ELR (cell line): ENCODE results near the gene CHST6.
"Not testable (repeated sequence)": the region's sequence is repeated elsewhere in the genome, so short reads cannot be mapped to it uniquely, and the experiment has no call there.

Experiments used
- DNase-seq: peaks from one replicate; pipeline ENCODE4 v3.0.0-alpha.2; 2015; ENCODE audit warnings: low read depth

CHST6 gene

DNA sequence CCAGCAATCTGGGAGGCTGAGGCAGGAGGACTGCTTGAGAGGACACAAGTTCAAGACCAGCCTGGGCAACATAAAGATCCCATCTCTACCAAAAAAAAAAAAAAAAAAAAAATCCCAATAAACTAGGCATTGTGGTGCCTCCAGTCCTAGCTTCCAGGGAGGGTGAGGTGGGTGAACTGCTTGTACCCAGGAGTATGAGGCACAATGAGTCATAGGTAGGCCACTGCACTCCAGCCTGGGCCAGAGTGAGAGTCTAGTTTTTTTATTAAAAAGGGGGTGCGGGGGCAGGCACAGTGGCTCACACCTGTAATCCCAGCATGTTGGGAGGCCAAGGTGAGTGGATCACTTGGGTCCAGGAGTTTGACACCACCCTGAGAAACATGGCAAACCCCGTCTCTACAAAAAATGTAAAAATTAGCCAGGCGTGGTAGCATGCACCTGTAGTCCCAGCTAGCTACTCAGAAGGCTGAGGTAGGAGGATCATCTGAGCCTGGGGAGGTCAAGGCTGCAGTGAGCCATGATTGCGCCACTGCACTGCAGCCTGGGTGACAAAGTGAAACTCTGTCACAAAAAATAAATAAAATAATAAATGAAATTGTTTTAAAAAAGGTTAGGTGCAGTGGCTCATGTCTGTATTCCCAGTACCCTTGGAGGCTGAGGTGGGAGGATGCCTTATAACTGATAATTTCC lies 7.8 kb upstream of the CHST6 start:
- peak; percentile 33 for DNase-seq

DNA sequence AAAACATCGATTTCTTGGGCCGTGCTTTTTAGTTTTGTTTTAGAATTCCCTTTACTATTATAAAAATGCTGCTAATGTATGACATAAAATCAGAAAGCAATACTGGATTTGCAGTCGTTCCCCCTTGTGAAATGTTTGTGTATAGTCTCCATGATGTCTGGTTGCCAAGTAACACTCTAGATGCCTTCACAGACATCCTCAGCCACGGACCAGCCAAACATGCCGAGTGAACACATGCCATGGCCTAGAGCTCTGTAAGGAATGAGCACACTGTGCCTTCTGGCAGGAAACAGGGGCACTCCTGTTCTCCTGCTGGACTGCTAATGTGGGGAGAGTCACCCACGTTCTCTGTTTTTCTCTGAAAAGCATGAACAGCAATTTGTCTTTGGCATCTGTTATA lies 6.6 kb upstream of the CHST6 start:
- not testable (repeated sequence) for DNase-seq

DNA sequence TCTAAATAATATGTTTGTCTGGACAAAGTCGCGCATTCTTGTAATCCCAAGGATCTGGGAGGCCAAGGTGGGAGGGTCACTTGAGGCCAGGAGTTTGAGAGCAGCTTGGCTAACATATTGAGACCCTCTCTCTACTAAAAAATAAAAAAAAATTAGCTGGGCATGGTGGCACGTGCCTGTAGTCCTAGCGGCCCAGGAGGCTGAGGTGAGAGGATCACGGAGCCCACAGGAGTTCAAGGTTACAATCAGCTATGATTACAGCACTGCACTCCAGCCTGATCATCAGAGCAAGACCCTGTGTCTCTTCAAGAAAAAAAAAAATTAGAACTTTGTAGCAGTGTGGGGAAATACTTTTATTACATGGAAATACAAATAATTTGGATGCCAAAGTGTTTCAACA lies 6.1 kb upstream of the CHST6 start:
- DNase-seq = no peak

DNA sequence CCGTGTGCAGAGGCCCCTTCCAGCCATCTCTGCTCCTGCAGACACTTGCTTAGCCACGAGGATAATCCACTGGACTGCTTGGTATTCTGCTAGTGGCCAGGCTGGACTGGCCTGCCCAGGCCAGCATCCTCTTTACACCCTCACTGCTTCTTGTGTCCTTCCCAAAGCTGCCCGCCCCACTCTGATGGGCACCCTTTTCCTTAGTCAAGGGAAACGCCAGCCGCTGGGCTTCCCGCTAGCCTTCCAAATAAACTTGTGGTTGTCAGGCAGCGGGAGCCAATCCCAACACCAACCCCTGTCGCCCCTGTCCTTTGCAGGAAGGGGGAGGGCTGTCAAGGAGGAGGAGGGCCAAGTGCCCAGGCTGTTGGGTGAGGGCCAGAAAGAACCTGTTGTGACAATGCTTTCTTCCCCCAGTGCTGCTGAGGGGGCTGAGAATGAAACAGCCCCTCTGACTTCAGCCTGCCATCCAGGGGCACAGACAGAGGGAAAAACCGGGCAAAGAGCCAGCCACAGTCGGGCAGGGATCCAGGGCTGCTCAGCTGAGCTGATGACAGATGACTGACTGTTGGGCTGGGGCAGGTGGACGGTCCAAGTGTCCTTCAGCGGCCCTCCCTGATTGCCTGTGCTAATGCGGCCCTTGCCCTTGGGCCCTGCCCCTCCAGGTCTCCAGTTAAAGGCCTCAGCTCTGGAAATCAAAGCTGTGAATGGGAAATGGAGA lies 3.5 kb upstream of the CHST6 start:
- not testable (repeated sequence) for DNase-seq

DNA sequence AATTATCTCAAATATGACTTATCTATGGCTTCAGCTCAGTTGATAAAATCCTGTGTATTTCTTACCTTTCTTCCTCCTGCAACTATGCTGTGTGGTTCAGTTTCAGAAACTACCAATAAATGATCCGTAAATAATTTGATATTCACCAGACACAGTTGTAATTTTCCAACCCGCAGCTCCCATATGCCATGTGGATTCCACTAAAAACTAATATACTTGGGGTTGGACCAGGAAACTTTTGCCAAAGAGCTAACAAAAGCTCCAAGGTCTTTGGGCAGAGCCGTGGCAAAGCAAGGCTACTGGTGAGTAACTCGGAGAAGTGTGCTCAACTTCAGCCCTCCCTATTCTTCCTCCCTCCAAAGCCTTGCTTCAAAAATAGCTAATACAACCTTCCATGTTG lies 2.3 kb upstream of the CHST6 start:
- no peak for DNase-seq

DNA sequence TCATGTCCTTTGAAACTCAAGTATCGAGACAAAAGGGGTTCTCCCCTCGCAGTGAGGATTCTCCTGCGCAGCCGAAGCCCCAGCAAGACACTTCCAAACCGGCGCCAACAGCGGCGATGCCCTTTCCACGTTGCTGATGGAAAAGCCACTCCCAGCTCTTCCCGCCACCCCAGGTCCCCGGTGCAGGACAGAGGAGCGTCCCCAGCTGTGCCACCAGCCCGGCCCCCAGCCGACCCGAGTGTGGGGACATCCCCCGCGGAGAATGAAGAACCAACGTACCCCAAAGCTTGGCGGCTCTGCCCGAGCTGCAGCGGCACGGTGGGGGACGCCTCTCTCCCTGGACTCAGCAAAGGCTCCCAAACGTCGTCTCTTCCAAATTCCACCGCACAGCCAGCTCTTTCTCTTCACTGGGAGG lies 573 bp downstream of the CHST6 start:
- DNase-seq = no peak

DNA sequence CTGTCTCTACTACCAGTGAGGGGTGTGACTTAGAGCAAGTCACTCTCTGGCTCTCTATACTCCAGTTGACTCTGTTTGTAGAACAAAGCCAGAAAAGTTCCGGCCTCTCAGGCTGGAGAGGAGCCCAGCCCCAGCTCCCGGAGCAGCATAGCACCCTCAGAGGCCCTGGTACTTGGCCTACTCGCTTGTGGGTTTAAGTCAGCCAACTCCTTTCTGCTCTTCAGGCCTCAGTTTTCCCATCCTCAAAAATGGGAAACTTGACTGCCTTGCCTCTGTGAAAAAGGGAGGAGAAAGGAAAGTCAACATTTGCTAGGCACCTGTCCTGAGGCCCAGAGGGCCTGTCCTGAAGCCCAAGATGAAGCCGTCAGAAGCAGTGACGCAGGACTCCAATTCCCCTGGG lies 1.1 kb downstream of the CHST6 start:
- no peak for DNase-seq

DNA sequence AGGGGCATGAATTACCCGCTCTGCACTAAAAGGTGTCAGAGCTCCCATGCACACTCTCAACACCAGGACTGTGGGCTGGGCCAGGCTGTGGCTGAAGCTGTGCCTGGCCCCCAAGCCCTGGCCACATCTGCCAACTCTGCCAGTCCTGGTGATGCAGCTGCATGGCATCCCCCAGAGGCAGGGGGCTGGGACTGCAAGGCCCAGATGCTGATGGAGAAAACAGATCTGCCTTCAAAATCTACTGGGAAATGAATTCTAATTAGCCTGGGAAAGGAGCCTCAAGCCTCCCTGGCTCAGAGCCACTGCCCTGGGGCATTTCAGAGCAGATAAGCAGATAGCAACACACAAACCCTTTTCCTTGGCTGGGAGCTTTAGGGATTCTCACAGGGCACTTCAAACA lies 3.4 kb downstream of the CHST6 start:
- DNase-seq = peak; percentile 44

DNA sequence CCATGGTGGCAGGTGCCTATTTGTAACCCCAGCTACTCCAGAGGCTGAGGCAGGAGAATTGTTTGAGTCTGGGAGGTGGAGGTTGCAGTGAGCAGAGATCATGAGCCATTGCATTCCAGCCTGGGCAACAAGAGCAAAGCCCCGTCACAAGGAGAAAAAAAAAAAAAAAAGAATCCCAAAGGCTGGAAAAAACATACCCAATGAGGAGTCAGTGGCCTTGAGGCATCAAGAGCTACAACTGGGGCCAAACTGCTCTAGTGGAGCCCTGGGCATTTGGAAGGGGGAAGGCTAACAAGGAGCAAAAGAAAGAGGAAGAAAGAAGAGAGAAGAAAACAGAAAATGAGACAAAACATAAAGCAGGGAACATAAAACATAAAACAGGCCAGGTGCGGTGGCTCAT lies 6.9 kb downstream of the CHST6 start:
- DNase-seq = no peak

DNA sequence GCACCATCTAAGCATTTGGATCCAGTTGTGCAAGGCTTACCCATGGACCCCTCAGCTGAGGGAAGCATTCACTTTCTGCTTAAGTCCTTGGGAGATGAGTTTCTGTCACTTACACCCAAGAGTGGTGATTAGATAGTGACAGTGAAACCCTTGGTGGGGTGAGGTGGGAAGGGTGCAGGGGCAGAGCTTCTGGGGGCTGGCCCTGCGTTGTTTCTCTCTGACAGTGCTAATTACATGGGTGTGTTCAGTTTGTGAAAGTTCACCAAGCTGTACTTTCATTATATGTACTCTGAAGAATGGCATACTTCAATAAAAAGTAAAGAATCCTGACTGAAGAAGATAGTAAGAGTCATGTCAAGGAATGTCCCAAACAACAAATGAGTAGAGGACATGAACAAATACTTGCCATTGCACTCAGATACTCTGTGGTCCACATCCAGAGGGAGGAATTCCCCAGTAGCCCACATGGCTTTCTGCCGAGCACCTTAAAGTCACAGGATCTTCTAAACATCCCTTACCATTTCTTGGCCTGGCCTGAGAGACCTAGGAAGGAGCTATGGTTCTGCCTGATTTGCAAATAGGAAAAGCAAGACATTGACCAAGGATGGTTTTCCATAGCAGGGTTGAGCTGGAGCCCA lies 8.4 kb downstream of the CHST6 start:
- no peak for DNase-seq

DNA sequence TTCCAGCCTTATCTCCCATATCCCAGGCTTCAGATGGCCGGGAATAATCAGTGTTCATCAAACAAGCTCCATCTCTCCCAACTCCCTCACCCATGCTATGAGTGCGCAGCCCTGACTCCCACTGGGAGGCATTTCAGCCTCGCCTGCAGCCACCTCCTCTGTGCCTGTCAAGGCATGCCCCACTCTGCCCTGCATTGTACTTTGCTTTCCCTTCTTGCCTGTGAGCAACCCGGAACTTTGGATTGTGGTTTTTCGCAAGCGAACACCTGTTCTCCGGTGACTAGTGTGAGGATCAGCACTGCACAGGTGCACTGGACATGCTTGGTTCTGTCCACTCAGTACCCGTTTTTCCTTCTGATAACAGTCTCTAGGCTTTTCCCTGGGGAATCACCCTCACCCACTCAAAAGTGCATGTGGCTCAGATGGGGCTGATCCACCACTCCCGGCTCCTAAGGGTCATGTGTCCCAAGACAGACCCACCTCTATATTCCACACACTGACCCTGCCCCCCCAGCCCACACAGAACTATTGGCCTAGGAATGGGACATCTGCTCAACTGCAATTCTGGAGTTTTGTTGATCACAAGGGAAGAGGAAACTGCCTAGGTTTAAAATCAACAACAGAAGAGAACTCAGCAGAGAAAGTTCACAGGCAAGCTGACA lies 9.1 kb downstream of the CHST6 start:
- no peak for DNase-seq

DNA sequence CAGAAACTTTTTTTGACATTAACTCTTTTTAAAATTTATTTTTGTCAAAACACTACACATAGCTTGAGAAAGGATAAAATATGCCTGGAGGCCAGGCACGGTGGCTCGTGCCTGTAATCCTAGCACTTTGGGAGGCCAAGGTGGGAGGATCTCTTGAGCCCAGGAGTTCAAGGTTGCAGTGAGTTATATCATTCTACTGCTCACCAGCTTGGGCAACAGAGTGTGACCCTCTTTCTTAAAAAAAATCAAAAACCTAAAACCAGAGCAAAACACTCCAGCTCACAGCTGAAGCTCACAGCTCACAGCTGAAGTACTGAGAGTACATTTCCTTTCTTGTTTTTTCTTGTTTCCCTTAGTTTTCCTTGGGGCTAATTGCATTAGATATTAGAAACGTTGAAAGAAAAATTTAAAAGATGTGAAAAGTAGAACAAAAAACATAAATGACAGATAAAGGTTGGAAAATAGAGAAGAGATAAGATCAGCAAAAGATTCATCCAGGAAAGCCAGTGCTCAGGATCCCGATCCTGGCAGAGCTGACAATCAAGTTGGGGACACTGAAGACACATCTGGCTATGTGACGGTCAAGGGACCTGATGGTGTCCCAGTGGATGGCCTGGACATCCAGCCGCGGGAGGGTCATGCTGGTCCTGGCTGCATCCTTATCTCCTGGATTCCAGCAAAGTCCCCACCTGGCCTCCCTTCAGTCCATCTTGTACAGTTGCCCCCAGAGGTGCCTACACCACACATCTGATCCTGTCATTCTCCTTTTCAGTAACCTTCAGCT lies 9.8 kb downstream of the CHST6 start:
- DNase-seq = no peak

DNA sequence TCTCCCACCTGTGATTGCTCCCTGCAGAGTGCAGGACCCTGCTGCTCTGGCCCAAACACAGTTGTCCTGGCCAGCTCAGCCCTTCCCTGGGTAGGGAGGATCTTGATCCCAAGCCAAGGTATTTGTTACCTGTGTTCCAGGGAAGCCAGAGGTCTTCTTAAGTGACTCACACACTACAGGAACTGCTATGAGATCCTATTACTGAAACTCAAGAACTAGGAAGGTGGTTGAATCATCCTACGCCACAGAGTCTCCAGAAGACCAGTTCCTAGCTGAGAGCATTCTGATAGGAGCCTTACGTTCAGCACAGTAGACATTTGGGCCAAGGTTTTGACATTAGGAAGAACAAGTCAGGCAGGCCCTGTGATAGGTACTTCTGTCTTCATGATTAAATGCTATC lies 12.0 kb downstream of the CHST6 start:
- peak; percentile 46 for DNase-seq

DNA sequence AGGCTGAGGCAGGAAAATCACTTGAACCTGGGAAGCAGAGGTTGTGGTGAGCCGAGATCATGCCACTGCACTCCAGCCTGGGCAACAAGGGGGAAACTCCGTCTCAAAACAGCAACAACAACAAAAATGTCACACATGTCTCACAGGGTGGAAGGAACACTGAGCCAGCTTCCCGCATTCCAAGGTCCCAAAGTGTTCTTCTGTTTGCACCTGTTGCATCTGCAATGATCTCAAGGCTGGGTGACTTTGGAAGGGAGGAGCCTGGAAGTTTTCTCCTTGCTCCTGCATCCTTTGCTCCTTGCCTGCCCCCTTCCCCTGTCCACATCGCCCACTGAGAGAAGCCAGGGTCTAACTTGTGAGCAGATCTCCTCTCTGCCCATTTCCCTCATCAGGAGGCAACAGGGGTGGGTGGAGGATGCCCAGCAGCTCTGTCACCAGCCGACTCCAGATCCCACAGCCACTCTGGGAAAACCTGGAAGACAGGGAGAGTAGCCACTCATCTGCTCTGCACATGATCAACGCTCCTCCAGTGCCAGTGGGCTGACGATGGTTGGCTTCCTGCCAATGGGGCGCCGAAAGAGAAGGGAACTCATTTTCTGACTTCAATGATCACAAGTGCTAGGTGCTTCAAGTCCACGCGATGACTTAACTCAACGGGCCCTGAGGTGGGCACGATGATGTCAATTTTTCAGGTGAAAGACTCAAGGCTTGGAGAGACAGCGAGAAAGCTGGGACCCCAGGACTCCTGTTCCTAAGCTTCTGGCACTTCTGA lies 12.6 kb downstream of the CHST6 start:
- no peak for DNase-seq

DNA sequence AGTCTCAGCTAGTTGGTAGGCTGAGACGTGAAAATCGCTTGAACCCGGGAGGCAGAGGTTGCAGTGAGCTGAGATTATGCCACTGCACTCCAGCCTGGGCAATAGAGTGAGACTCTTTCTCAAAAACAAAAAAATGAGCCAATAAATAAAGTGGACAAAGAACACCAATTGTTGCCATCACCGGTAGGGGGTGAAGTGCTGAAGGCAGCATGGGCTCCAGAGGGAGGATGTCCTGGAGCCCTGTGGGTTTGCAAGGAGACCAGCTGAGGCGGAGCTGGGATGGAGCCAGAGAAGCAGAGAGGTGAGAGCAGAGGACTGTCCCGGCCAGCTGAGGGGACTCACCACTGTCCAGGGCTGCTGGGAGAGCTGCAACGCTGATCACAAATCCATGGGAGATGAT lies 13.8 kb downstream of the CHST6 start:
- DNase-seq = no peak

DNA sequence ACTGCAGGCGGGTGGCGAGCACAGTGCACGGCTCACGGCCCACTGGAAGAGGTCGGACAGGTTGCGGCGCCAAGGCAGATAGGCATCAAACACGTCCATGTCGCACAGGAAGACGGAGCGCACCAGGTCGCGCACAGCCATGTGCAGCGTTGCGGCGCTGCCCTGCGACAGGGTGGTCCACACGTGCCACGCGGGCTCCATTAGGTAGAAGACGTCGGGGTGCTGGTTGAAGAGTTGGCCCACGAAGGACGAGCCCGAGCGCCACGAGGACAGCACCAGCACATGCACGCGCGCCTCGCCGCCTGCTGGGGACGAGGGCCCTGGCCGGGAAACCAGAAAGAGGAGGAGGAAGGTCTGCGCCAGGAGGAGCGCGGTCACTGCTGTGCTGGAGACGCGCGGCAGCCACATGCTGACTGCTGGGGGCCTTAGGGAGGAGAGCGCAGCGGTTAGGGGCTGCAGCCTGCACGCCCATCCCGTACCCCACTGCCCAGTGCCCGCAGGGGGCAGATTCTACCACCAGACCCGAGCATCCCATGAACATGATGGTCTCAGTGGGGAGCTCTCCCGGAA lies 15.7 kb downstream of the CHST6 start:
- no peak for DNase-seq

DNA sequence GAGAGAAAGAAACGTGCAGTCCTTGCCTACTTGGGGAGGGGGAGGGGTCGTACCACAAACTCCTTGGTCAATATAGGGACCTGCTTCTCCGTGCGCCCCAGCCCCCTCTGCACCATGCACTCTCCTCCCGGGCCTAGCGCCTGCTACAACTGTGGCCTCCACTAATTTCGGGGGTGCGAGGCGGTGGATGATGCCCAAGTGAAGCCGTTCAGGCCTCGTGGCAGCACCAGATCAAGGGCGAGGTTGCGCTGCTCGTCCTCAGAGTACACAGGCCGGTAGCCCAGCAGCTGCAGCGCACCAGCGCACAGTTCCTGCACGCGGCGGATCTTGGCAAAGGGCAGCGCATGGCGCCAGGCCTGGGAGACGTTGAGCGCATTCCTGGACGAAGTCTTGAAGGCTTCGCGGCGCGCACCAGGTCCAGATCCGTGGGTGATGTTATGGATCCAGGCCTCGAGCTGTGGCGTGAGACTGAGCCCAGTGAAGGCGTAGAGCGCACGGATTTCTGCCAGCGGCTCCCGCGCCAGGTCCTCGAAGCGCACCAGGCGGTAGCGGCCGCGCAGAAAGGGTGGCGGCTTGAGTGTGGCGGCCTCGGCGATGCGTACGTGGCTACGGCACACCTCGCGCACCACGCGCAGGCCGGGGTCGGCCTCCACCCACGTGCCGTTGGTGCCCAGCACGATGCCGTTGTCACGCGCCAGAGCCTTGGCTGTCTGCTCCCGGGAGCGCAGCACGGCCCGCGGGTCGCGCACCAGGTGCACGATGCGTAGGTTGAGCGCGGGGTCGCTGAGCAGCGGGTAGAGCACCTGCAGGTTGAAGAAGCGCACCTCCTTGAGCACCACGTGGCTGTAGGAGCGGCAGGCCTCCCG lies 16.5 kb downstream of the CHST6 start:
- DNase-seq = no peak

DNA sequence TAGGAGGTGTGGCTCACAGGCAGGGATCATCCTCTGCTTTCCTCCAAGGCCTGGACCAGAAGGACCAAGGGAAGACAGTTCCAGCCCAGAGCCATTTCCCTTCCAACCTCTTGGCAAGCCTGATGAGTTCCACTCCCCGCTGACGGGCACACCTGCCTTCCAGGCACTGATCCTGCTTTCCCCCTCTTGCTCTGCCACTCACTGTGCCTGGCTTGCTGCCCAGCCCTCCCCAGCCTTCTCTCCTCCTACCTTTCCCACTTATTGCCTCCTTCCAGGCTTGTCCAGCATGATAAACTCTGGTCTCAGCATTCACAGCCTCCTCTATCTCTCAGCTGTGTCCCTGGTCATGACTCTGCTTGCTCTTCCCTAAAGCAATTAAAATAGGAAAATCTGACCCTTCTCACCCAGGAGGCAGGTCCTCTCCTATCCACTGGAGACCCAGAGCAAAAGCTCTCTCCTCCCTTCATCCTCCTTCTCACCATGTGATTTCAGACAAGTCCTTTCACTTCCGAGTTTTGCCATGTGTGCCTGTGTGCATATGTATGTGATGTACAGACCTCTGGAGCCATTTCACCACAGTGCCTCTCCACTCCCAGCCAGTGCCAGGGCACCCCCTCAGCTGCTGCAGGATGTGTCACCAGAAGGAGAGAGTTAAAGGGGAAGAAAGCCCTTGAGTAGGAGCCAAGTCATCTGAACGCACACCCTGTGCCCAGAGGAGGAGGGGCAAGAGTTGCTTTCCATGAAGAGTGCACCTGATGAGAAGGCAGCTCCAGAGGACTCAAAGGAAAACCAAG lies 17.4 kb downstream of the CHST6 start:
- no peak for DNase-seq

DNA sequence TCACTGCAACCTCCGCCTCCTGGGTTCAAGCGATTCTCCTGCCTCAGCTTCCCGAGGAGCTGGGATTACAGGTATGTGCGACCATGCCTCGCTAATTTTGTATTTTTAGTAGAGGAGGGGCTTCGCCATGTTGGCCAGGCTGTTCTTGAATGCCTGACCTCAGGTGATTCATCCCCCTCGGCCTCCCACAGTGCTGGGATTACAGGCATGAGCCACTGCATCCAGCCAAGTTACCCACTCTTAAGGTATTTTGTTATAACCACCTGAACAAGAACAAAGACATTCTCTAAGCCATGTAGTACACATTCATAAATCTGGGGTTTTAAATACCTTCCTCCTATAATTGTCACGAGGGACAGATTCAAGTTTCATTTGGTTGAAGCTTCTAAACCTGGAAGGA lies 18.4 kb downstream of the CHST6 start:
- DNase-seq = no peak
